ENCODE results near the gene SDHA. TPM values are rescaled to one million over a fixed set of nuclear protein-coding genes. Genes with fewer than 3 reads are reported as not detected.
"Not testable (repeated sequence)": the region's sequence is repeated elsewhere in the genome, so short reads cannot be mapped to it uniquely, and the experiment has no call there.

The SDHA gene
- total RNA-seq, 4 donors from 2014 or later, result 86.0 to 150 (median 115) TPM

DNA sequence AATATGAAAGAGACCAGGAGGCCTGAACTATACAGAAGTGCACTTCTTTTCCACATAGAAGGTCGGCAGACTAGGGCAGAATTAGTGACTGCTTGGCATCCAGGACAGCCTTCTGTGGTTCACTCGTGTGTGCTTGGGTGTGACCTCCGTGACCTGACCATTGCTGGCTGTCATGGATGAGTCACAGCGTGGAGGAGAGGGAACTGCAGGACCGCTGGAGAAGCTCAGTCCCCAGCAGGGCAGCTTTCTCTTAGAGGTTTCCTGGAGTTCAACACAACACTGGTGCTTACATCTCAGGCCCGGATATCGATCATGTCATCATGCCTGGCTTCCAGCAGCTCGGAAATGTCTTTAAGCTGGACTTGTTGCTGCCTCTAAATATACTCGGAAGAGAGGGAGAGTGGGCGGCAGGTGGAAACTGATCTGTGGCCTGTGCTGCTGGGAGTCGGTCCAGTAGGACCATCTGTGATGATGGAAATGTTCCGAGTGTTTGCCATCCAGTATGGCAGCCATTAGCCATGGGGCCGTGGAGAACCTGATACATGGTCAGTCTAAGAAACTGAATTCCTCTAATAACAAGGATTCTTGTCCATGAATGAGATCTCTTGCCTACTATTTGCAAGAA is 23.0 kb downstream of the SDHA start:
- intact Hi-C loops (cut with DNase I); H3K27ac ChIP-seq (replicated peaks in 1 of 4); H3K9me3 ChIP-seq; H3K4me1 ChIP-seq; H3K4me3 ChIP-seq; DNase-seq (ENCODE audit: extremely low spot score); H3K27me3 ChIP-seq: not testable (repeated sequence)
- WGBS, result 96% methylated on average over 9 of the region's 13 CpGs
- peaks cover 36 to 95% (median 82%) of the 10 kb centered on the region in 4 donors for H3K36me3 ChIP-seq

DNA sequence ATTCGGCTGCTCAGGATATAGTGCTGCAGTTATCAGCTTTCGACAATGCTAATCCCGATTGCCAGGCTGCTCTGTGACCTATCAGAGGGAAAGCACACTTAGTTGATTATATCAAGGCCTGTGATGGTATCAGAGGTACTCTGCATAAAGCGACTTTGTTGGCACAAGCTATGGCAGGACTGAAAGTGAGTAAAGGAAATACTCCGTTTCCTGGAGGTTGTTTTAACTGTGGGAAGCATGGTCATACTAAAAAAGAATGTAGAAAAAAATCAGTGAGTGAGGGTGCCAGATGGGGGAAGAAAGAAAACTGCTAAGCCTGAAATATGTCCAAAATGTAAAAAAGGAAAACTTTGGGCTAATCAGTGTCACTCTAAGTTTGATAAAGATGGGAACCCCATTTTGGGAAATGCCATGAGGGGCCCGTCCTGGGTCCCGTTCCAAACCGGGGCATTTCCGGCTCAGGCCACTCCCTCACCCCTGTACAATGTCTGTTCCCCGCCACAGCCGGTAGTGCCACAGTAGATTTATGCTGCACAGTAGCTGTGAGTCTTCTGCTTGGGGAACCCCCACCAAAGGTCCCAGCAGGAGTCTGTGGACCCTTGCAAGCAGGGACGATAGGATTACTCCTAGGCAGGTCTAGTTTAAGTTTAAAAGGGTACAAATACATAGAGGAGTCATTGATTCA is 25.7 kb downstream of the SDHA start:
- peaks cover 38 to 96% (median 83%) of the 10 kb centered on the region in 4 donors for H3K36me3 ChIP-seq
- DNase-seq (ENCODE audit: extremely low spot score); intact Hi-C loops (cut with DNase I): not testable (repeated sequence)

DNA sequence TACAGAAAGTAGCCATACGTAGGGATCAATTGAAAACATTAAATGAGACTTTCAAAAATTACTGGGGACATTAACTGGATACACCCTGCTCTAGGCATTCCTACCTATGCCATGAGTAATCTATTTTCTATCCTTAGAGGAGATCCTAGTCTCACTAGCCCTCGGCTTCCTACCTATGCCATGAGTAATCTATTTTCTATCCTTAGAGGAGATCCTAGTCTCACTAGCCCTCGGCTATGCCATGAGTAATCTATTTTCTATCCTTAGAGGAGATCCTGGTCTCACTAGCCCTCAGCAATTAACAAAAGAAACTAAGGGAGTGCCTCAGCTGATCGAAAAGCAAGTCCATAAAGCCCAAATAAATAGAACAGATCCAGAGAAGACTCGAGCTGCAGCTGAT is 27.6 kb downstream of the SDHA start:
- H3K36me3 ChIP-seq, result peaks cover 30 to 96% (median 82%) of the 10 kb centered on the region in 4 donors
- not testable (repeated sequence) for H3K4me1 ChIP-seq

More for the DNA sequence above, 25.7 kb downstream of the SDHA start:
- not testable (repeated sequence) for H3K4me3 ChIP-seq; H3K27me3 ChIP-seq; H3K27ac ChIP-seq (replicated peaks in 1 of 4); H3K4me1 ChIP-seq; H3K9me3 ChIP-seq
- WGBS, result 82% methylated on average over 12 of the region's 12 CpGs

DNA sequence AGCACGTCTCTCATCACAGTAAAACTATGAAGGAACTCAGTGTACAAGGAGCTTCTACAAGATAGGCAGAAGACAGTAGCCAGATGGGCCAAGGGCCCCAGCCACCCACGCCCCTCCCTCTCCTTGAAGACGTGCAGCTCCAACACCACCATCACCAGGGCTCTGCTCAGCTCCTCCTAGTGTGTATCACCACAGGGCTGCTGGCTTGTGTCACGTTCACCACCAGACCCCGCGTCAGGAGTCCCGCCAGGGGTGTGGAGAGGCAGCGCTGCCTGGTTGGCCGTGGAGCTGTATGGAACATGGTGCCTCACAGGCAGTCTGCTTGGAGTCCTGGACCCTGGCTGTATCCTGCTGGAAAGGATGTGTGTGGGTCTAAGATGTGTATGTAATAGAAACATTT is 32.3 kb downstream of the SDHA start:
- H3K27ac ChIP-seq (replicated peaks in 1 of 4); DNase-seq (ENCODE audit: extremely low spot score); H3K27me3 ChIP-seq; H3K4me1 ChIP-seq; intact Hi-C loops (cut with DNase I); H3K9me3 ChIP-seq; H3K4me3 ChIP-seq: not testable (repeated sequence)
- H3K36me3 ChIP-seq, result peaks cover 48 to 95% (median 81%) of the 10 kb centered on the region in 4 donors
- WGBS, result 71% methylated on average over 1 of the region's 9 CpGs

More for the DNA sequence above, 27.6 kb downstream of the SDHA start:
- H3K9me3 ChIP-seq; intact Hi-C loops (cut with DNase I); H3K27me3 ChIP-seq; DNase-seq (ENCODE audit: extremely low spot score); H3K4me3 ChIP-seq; H3K27ac ChIP-seq (replicated peaks in 1 of 4): not testable (repeated sequence)
- 97% methylated on average over 5 of the region's 5 CpGs for WGBS

DNA sequence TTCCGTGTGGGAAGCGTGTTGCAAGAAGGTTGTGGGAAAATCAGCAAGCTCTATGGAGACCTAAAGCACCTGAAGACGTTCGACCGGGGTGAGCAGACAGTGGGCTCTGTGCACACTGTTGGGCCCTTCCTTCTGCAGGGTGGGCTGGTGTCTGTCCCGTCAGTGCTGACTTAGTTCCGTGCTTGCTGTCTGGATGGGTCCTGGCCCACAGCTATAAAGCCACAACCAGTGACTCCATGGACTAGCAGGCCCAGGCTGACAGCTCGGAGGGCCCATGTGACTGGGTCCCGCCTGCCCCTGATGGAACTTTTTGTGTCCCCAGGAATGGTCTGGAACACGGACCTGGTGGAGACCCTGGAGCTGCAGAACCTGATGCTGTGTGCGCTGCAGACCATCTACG is 32.9 kb downstream of the SDHA start:
- H3K27ac ChIP-seq (replicated peaks in 1 of 4); intact Hi-C loops (cut with DNase I); H3K4me1 ChIP-seq; DNase-seq (ENCODE audit: extremely low spot score); H3K27me3 ChIP-seq; H3K9me3 ChIP-seq; H3K4me3 ChIP-seq: not testable (repeated sequence)
- peaks cover 49 to 95% (median 81%) of the 10 kb centered on the region in 4 donors for H3K36me3 ChIP-seq
- WGBS, result 92% methylated on average over 9 of the region's 12 CpGs

DNA sequence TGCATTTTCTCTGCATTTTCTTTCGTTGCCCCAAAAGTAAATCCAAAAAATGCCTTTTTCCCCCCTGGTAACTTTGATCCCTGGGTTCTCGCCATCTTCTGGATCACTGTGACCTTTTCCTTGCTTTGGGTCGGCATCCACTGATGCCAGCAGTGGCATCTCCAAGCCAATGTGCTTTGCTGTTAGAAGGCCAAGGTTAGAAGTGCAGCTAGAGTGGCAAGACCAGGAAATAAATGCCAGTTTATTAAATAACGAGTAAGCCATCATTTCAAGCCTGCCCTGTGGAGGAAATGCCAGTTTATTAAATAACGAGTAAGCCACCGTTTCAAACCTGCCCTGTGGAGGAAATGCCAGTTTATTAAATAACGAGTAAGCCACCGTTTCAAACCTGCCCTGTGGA is 33.4 kb downstream of the SDHA start:
- WGBS, result 81% methylated on average over 8 of the region's 8 CpGs
- peaks cover 54 to 95% (median 83%) of the 10 kb centered on the region in 4 donors for H3K36me3 ChIP-seq

DNA sequence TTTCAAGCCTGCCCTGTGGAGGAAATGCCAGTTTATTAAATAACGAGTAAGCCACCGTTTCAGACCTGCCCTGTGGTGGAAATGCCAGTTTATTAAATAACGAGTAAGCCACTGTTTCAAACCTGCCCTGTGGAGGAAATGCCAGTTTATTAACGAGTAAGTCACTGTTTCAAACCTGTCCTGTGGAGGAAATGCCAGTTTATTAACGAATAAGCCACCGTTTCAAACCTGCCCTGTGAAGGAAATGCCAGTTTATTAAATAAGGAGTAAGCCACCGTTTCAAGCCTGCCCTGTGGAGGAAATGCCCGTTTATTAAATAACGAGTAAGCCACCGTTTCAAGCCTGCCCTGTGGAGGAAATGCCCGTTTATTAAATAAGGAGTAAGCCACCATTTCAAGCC is 33.9 kb downstream of the SDHA start:
- H3K4me3 ChIP-seq; H3K4me1 ChIP-seq; H3K9me3 ChIP-seq; intact Hi-C loops (cut with DNase I); DNase-seq (ENCODE audit: extremely low spot score); H3K27me3 ChIP-seq; H3K27ac ChIP-seq (replicated peaks in 1 of 4): not testable (repeated sequence)
- WGBS, result 78% methylated on average over 11 of the region's 11 CpGs
- H3K36me3 ChIP-seq, result peaks cover 58 to 96% (median 84%) of the 10 kb centered on the region in 4 donors

More for the DNA sequence above, 33.4 kb downstream of the SDHA start:
- H3K4me3 ChIP-seq; DNase-seq (ENCODE audit: extremely low spot score); H3K27me3 ChIP-seq; H3K4me1 ChIP-seq; H3K27ac ChIP-seq (replicated peaks in 1 of 4); intact Hi-C loops (cut with DNase I); H3K9me3 ChIP-seq: not testable (repeated sequence)

DNA sequence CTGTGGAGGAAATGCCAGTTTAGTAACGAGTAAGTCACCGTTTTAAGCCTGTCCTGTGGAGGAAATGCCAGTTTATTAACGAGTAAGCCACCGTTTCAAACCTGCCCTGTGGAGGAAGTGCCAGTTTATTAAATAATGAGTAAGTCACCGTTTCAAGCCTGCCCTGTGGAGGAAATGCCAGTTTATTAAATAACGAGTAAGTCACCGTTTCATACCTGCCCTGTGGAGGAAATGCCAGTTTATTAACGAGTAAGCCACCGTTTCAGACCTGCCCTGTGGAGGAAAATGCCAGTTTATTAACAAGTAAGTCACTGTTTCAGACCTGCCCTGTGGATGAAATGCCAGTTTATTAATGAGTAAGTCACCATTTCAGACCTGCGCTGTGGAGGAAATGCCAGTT is 34.4 kb downstream of the SDHA start:
- intact Hi-C loops (cut with DNase I), result no loop called here
- Histone ChIP-seq H3K9me3 (no peaks in the 10 kb centered on the region), H3K27ac (replicated peaks in 1 of 4) (peak overlapping the region in 1 of 4 donors; percentile 2), H3K4me1 (no peaks in the 10 kb centered on the region), H3K4me3 (no peak overlapping the region), H3K36me3 (peaks cover 64 to 96% (median 86%) of the 10 kb centered on the region in 4 donors), H3K27me3 (no peaks in the 10 kb centered on the region)
- 75% methylated on average over 10 of the region's 10 CpGs for WGBS
- TF ChIP-seq, protein P1, sequence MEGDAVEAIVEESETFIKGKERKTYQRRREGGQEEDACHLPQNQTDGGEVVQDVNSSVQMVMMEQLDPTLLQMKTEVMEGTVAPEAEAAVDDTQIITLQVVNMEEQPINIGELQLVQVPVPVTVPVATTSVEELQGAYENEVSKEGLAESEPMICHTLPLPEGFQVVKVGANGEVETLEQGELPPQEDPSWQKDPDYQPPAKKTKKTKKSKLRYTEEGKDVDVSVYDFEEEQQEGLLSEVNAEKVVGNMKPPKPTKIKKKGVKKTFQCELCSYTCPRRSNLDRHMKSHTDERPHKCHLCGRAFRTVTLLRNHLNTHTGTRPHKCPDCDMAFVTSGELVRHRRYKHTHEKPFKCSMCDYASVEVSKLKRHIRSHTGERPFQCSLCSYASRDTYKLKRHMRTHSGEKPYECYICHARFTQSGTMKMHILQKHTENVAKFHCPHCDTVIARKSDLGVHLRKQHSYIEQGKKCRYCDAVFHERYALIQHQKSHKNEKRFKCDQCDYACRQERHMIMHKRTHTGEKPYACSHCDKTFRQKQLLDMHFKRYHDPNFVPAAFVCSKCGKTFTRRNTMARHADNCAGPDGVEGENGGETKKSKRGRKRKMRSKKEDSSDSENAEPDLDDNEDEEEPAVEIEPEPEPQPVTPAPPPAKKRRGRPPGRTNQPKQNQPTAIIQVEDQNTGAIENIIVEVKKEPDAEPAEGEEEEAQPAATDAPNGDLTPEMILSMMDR (IDR thresholded peaks at IDR 0.05), result no peak
- TF ChIP-seq POLR2AphosphoS5 (IDR thresholded peaks at IDR 0.05), result no peak
- TF ChIP-seq POLR2A (IDR thresholded peaks at IDR 0.05; ENCODE audit: low read depth), result no peak
- TF ChIP-seq EP300 (IDR thresholded peaks at IDR 0.05), result no peak
- DNase-seq (ENCODE audit: extremely low spot score), result no peak

DNA sequence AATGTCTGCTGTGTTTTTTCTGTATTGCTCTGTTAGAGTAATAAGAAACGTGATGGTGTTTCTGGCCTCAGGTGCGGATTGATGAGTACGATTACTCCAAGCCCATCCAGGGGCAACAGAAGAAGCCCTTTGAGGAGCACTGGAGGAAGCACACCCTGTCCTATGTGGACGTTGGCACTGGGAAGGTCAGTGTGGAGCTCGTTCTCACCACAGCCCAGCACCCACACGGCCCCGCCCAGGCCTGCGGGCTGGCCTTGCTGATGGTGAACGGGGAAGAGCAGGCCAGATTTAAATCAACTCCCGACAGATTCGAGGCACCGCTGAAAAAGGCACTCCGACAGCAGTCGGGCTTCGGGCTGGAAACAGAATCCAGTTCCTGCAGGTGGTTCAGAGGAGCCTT is 36.2 kb downstream of the SDHA start:
- DNase-seq (ENCODE audit: extremely low spot score); H3K9me3 ChIP-seq; H3K27me3 ChIP-seq; H3K4me3 ChIP-seq; H3K4me1 ChIP-seq; H3K27ac ChIP-seq (replicated peaks in 1 of 4); intact Hi-C loops (cut with DNase I): not testable (repeated sequence)
- WGBS, result 94% methylated on average over 13 of the region's 15 CpGs
- H3K36me3 ChIP-seq, result peaks cover 52 to 95% (median 77%) of the 10 kb centered on the region in 4 donors

DNA sequence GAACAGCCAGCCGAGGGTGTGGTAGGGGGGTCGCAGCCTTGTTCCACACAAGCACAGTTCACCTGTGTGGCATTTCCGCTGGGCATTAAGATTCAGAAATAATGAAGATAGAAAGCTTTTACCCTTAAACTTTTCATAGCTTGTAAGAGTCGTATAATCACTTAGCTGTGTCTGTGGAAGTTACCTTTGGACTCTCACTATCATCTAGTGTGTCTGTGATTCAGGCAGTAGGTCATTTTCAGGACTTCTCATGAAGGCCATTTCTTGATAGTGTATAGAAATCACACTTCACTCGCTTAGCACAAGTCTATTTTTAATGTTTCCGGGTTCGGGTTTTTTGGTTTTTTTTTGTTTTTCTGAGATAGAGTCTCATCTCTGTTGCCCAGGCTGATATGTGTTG is 37.0 kb downstream of the SDHA start:
- WGBS, result 93% methylated on average over 7 of the region's 7 CpGs
- DNase-seq (ENCODE audit: extremely low spot score); H3K4me1 ChIP-seq; H3K9me3 ChIP-seq; H3K4me3 ChIP-seq; intact Hi-C loops (cut with DNase I); H3K27ac ChIP-seq (replicated peaks in 1 of 4); H3K27me3 ChIP-seq: not testable (repeated sequence)
- H3K36me3 ChIP-seq, result peaks cover 50 to 87% (median 70%) of the 10 kb centered on the region in 4 donors

DNA sequence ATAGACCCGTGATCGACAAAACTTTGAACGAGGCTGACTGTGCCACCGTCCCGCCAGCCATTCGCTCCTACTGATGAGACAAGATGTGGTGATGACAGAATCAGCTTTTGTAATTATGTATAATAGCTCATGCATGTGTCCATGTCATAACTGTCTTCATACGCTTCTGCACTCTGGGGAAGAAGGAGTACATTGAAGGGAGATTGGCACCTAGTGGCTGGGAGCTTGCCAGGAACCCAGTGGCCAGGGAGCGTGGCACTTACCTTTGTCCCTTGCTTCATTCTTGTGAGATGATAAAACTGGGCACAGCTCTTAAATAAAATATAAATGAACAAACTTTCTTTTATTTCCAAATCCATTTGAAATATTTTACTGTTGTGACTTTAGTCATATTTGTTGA is 38.2 kb downstream of the SDHA start:
- H3K27me3 ChIP-seq; H3K4me1 ChIP-seq; H3K27ac ChIP-seq (replicated peaks in 1 of 4); DNase-seq (ENCODE audit: extremely low spot score); H3K4me3 ChIP-seq; intact Hi-C loops (cut with DNase I); H3K9me3 ChIP-seq: not testable (repeated sequence)
- WGBS, result 96% methylated on average over 8 of the region's 8 CpGs
- H3K36me3 ChIP-seq, result peaks cover 48 to 78% (median 60%) of the 10 kb centered on the region in 4 donors

Data from esophagus muscularis mucosa (tissue), 4 donors.